GM12878 (cell line): ENCODE data around the gene SQSTM1.

ENCODE experiments used
- BCL11A ChIP-seq: IDR thresholded peaks from 2 replicates; pipeline ENCODE4 v1.6.1; 2011; ENCODE audit warnings: low read depth, low read length
- CBX5 ChIP-seq: sonication (generic); IDR thresholded peaks from 2 replicates; pipeline ENCODE4 v1.6.1; 2016; ENCODE audit warnings: low read depth, moderate library complexity, mild to moderate bottlenecking, inconsistent platforms
- CHD1 ChIP-seq: IDR thresholded peaks from 2 replicates; pipeline ENCODE4 v1.6.1; 2012; ENCODE audit warnings: low read depth, low read length, improper control_type of control experiment
- CTCF ChIP-seq, 3 experiments: IDR thresholded peaks in 2 of 3; conservative IDR thresholded peaks in 1 of 3; 2 replicates each; pipeline ENCODE4 v1.5.1; 2011; ENCODE audit warnings: low read depth in 3 of 3, low read length in 3 of 3, mild to moderate bottlenecking in 3 of 3, control low read depth in 2 of 3, moderate library complexity in 2 of 3, inconsistent platforms in 1 of 3, mixed read lengths in 1 of 3; ENCODE audit not compliant: control insufficient read depth in 2 of 3, insufficient read depth in 1 of 3; ENCODE audit errors: extremely low read depth in 1 of 3
- ESRRA ChIP-seq: IDR thresholded peaks from 2 replicates; pipeline ENCODE4 v1.6.1; 2012; ENCODE audit warnings: mild to moderate bottlenecking, low read length, improper control_type of control experiment
- MTA3 ChIP-seq: IDR thresholded peaks from 2 replicates; pipeline ENCODE4 v1.6.1; 2012; ENCODE audit warnings: low read length, inconsistent platforms, borderline replicate concordance
- NFIC ChIP-seq: IDR thresholded peaks from 2 replicates; pipeline ENCODE4 v1.6.1; 2012; ENCODE audit warnings: low read depth, mild to moderate bottlenecking, inconsistent platforms, low read length, moderate library complexity
- POLR2A ChIP-seq: IDR thresholded peaks from 2 replicates; pipeline ENCODE4 v1.6.1; 2011; ENCODE audit warnings: low read depth, mild to moderate bottlenecking, low read length
- RAD21 ChIP-seq: IDR thresholded peaks from 2 replicates; pipeline ENCODE4 v1.6.1; 2011; ENCODE audit warnings: mild to moderate bottlenecking, low read depth, low read length, moderate library complexity; ENCODE audit not compliant: insufficient read depth
- USF1 ChIP-seq: IDR thresholded peaks from 2 replicates; pipeline ENCODE4 v1.6.1; 2011; ENCODE audit warnings: borderline replicate concordance, low read depth, mild to moderate bottlenecking, moderate library complexity, mixed read lengths, low read length; ENCODE audit not compliant: insufficient read depth; ENCODE audit errors: extremely low read length
- USF2 ChIP-seq: IDR thresholded peaks from 2 replicates; pipeline ENCODE4 v1.6.1; 2011; ENCODE audit warnings: low read depth, low read length, improper control_type of control experiment, borderline replicate concordance
- YY1 ChIP-seq: IDR thresholded peaks from 2 replicates; pipeline ENCODE4 v1.6.1; 2011; ENCODE audit warnings: low read depth, mild to moderate bottlenecking, low read length
- ZNF384 ChIP-seq: IDR thresholded peaks from 2 replicates; pipeline ENCODE4 v1.6.1; 2012; ENCODE audit warnings: low read depth, mild to moderate bottlenecking, low read length, improper control_type of control experiment, borderline replicate concordance

GRCh38 chr5:179833709-179834070 is 13.0 kb downstream of the SQSTM1 start:
- TF ChIP-seq BCL11A (no peak), CHD1 (no peak), CBX5 (no peak), USF1 (no peak), MTA3 (no peak), YY1 (no peak), NFIC (no peak), ZNF384 (no peak), ESRRA (no peak), CTCF (IDR thresholded peaks at IDR 0.05 in 2 of 3, conservative IDR thresholded peaks at IDR 0.05 in 1 of 3; ENCODE audit: control insufficient read depth in 2 of 3, extremely low read depth in 1 of 3, insufficient read depth in 1 of 3, low read depth in 3 of 3, low read length in 3 of 3) (no peak), USF2 (no peak), POLR2A (no peak), RAD21 (no peak)
